HepG2 (cell line): ENCODE results near the gene ZNF212. TPM values are rescaled to one million over a fixed set of nuclear protein-coding genes. Genes with fewer than 3 reads are reported as not detected.

Experiments used
- ATAC-seq: fragments of 200-7000 bp; cut with Tn5 transposase; 3 replicates; pipeline ENCODE4 v1.9.1; 2020; ENCODE audit warnings: mild to moderate bottlenecking, moderate library complexity
- BruUV-seq: library from RNA; stranded (reverse); fragments of 400-500 nt; replicated peaks from 2 replicates; lab custom pipeline; 2021; lab: Mats Ljungman, UMichigan
- CTCF ChIA-PET: fragments of 300-600 bp; formaldehyde crosslinking; extraction: SDS; loops from one replicate; lab custom pipeline; 2021; ENCODE audit warnings: low total read pairs, inconsistent platforms, low intra/inter-chr PET ratio; lab: Yijun Ruan, JAX
- POLR2A ChIA-PET: fragments of 350-600 bp; sonication (Branson Sonifier 250); formaldehyde crosslinking; loops from one replicate; lab custom pipeline; 2020; ENCODE audit warnings: antibody characterized with exemption, inconsistent platforms; lab: Yijun Ruan, JAX
- DNase-seq: peaks from one replicate; pipeline ENCODE4 v3.0.0-alpha.2; 2015; ENCODE audit warnings: low spot score
- FAIRE-seq: peaks from 3 replicates; lab custom pipeline; 2011; peaks lifted over from hg19 to GRCh38; lab: Jason Lieb, UNC
- H2AFZ ChIP-seq: one replicate; pipeline ENCODE4 v1.6.1; 2011; ENCODE audit warnings: low read length, inconsistent platforms
- H3K27ac ChIP-seq: fragments of 300-600 bp; 3 replicates; pipeline ENCODE4 v1.8.0; 2011; ENCODE audit warnings: mixed run types, mild to moderate bottlenecking, mixed read lengths, low read length, inconsistent platforms; ENCODE audit not compliant: insufficient read depth; ENCODE audit errors: extremely low read length
- H3K27me3 ChIP-seq, 2 experiments: fragments of 200-600 bp in 1 of 2; 2 replicates in 1 of 2; 3 replicates in 1 of 2; pipeline versions ENCODE4 v1.6.0 to v1.8.0; 2011; ENCODE audit warnings: low read length in 2 of 2, mild to moderate bottlenecking in 2 of 2, moderate library complexity in 2 of 2, inconsistent platforms in 1 of 2; ENCODE audit not compliant: insufficient read depth in 2 of 2, control insufficient read depth in 1 of 2
- H3K36me3 ChIP-seq, 2 experiments: fragments of 200-600 bp in 1 of 2; replicated peaks in 1 of 2; 2 replicates in 1 of 2; 3 replicates in 1 of 2; pipeline versions ENCODE4 v1.5.1 to v1.8.0; 2011; ENCODE audit warnings: low read length in 2 of 2, inconsistent platforms in 1 of 2; ENCODE audit not compliant: insufficient read depth in 2 of 2, control insufficient read depth in 1 of 2
- H3K4me1 ChIP-seq: 2 replicates; pipeline ENCODE4 v1.5.1; 2012; ENCODE audit warnings: low read length, inconsistent platforms; ENCODE audit not compliant: insufficient read depth
- H3K4me2 ChIP-seq: 2 replicates; pipeline ENCODE4 v1.6.0; 2011; ENCODE audit warnings: low read depth, low read length, inconsistent platforms
- H3K4me3 ChIP-seq, 3 experiments: fragments of 200-600 bp in 1 of 3; sonication (generic), shearing (Covaris generic) in 1 of 3; replicated peaks in 1 of 3; 2 replicates each; pipeline ENCODE4 v1.5.1; 2011 to 2016; ENCODE audit warnings: low read length in 3 of 3, inconsistent platforms in 2 of 3, low read depth in 2 of 3, mild to moderate bottlenecking in 2 of 3, control low read depth in 1 of 3, mixed read lengths in 1 of 3; ENCODE audit not compliant: insufficient read depth in 1 of 3
- H3K79me2 ChIP-seq: one replicate; pipeline ENCODE4 v1.6.1; 2011; ENCODE audit warnings: low read length, inconsistent platforms; ENCODE audit not compliant: insufficient read depth
- H3K9ac ChIP-seq: 2 replicates; pipeline ENCODE4 v1.6.0; 2011; ENCODE audit warnings: mild to moderate bottlenecking, low read depth, low read length, inconsistent platforms; ENCODE audit not compliant: insufficient read depth
- H3K9me3 ChIP-seq: 2 replicates; pipeline ENCODE4 v1.5.1; 2012; ENCODE audit warnings: mild to moderate bottlenecking, low read length
- H4K20me1 ChIP-seq: 2 replicates; pipeline ENCODE4 v1.6.0; 2011; ENCODE audit warnings: inconsistent platforms, mild to moderate bottlenecking, low read length, moderate library complexity; ENCODE audit not compliant: insufficient read depth
- ARID2 ChIP-seq: sonication (generic); formaldehyde crosslinking; IDR thresholded peaks from 2 replicates; pipeline ENCODE4 v1.8.1; 2022; ENCODE audit warnings: mild to moderate bottlenecking, missing genetic modification reagents, borderline replicate concordance
- ATM ChIP-seq: fragments of 450-650 bp; IDR thresholded peaks from 2 replicates; pipeline ENCODE4 v1.7.1; 2017; ENCODE audit warnings: mild to moderate bottlenecking, borderline replicate concordance
- CHD4 ChIP-seq: fragments of 200-600 bp; sonication (generic); IDR thresholded peaks from 2 replicates; pipeline ENCODE4 v1.7.0; 2017; ENCODE audit warnings: mild to moderate bottlenecking, low read length, borderline replicate concordance
- KLF9 ChIP-seq: IDR thresholded peaks from 2 replicates; pipeline ENCODE4 v1.6.1; 2016; ENCODE audit warnings: low read depth
- PAF1 ChIP-seq: IDR thresholded peaks from 2 replicates; pipeline ENCODE4 v1.6.1; 2016; ENCODE audit warnings: missing genetic modification reagents, missing compliant biosample characterization
- PRDM4 ChIP-seq: sonication (generic); formaldehyde crosslinking; IDR thresholded peaks from 2 replicates; pipeline ENCODE4 v1.9.0; 2021; ENCODE audit warnings: missing genetic modification reagents, borderline replicate concordance
- RARA ChIP-seq: IDR thresholded peaks from 2 replicates; pipeline ENCODE4 v1.6.1; 2016; ENCODE audit warnings: missing genetic modification reagents, missing compliant biosample characterization
- RBFOX2 ChIP-seq: fragments of 200-400 bp; formaldehyde crosslinking; IDR thresholded peaks from 2 replicates; pipeline ENCODE4 v1.6.1; 2017; ENCODE audit warnings: low read depth, mild to moderate bottlenecking, low read length
- RELA ChIP-seq: sonication (generic); formaldehyde crosslinking; IDR thresholded peaks from 2 replicates; pipeline ENCODE4 v1.4.0; 2020; ENCODE audit warnings: missing genetic modification reagents
- RNF2 ChIP-seq: fragments of 450-650 bp; conservative IDR thresholded peaks from 2 replicates; pipeline ENCODE4 v1.6.1; 2016; ENCODE audit warnings: low read depth
- TAF1 ChIP-seq: sonication (generic); formaldehyde crosslinking; IDR thresholded peaks from 2 replicates; pipeline ENCODE4 v1.4.0; 2020; ENCODE audit warnings: missing genetic modification reagents
- TEAD2 ChIP-seq: sonication (generic); formaldehyde crosslinking; IDR thresholded peaks from 2 replicates; pipeline ENCODE4 v1.9.0; 2021; ENCODE audit warnings: missing genetic modification reagents
- THYN1 ChIP-seq: sonication (generic); formaldehyde crosslinking; IDR thresholded peaks from 2 replicates; pipeline ENCODE4 v1.8.1; 2023; ENCODE audit warnings: low read depth, mild to moderate bottlenecking, moderate library complexity, missing genetic modification reagents, borderline replicate concordance
- ZNF18 ChIP-seq: sonication (generic); formaldehyde crosslinking; IDR thresholded peaks from 2 replicates; pipeline ENCODE4 v1.8.0; 2022; ENCODE audit warnings: mild to moderate bottlenecking, missing genetic modification reagents; ENCODE audit not compliant: insufficient replicate concordance
- ZNF224 ChIP-seq: sonication (generic); formaldehyde crosslinking; IDR thresholded peaks from 2 replicates; pipeline ENCODE4 v1.5.0; 2020; ENCODE audit warnings: mild to moderate bottlenecking, missing genetic modification reagents
- ZNF326 ChIP-seq: sonication (generic); formaldehyde crosslinking; IDR thresholded peaks from 2 replicates; pipeline ENCODE4 v1.4.0; 2020; ENCODE audit warnings: missing genetic modification reagents, borderline replicate concordance
- ZNF354B ChIP-seq: sonication (generic); formaldehyde crosslinking; IDR thresholded peaks from 2 replicates; pipeline ENCODE4 v1.8.0; 2022; ENCODE audit warnings: mild to moderate bottlenecking, missing genetic modification reagents
- ZNF580 ChIP-seq: IDR thresholded peaks from 2 replicates; pipeline ENCODE4 v1.6.1; 2016; ENCODE audit warnings: low read depth, borderline replicate concordance
- ZNF879 ChIP-seq: sonication (generic); formaldehyde crosslinking; IDR thresholded peaks from 2 replicates; pipeline ENCODE4 v1.8.1; 2023; ENCODE audit warnings: missing genetic modification reagents
- WGBS: methylation state at CpG from one replicate; pipeline ENCODE4 v1.1.6; 2017; ENCODE audit warnings: low lambda C conversion rate; 5-methylcytosine and 5-hydroxymethylcytosine counted together
- in situ Hi-C: cut with HindIII; loops from 2 replicates; pipeline ENCODE4 v1.10.0; 2017; ENCODE audit warnings: low pct_unique_long_range_greater_than_20kb; ENCODE audit not compliant: extremely low pct_ligation_motif_present
- intact Hi-C: fragments of 100-400 bp; cut with micrococcal nuclease; formaldehyde crosslinking; loops from one replicate; pipeline ENCODE4 v1.10.0; 2022; ENCODE audit not compliant: unreplicated experiment
- polyA plus RNA-seq, 8 experiments: library from polyadenylated mRNA; depleted of rRNA in 3 of 8; stranded (reverse) in 7 of 8; unstranded in 1 of 8; fragments of >200 nt; fragmentation: Illumina TruSeq in 4 of 8; extraction: Trizol in 4 of 8; gene quantifications; 2 replicates each; pipeline versions ENCODE4 v1.2.1 to v1.2.3, GENCODE V29; 2011 to 2016; ENCODE audit warnings: low read depth in 4 of 8, missing spikeins in 1 of 8, mixed read lengths in 1 of 8; ENCODE audit not compliant: insufficient read depth in 1 of 8
- total RNA-seq, 5 experiments: library from RNA; depleted of rRNA; stranded (reverse); fragments of >200 nt; fragmentation: Illumina TruSeq; extraction: Trizol; gene quantifications; 2 replicates each; pipeline ENCODE4 v1.2.3, GENCODE V29; 2016; ENCODE audit warnings: low read depth in 1 of 5

ZNF212 gene
- total and polyA plus RNA-seq, 2 of the 13 experiments (the other 11 are each of a cell fraction or from before 2014, with no cell fraction given) = 2.6 to 3.8 TPM

GRCh38 chr7:149223176-149223575 is 16.3 kb upstream of the ZNF212 start (continued):
- TF ChIP-seq RNF2 (no peak), RARA (no peak)

GRCh38 chr7:149223761-149224160 is 15.7 kb upstream of the ZNF212 start:
- Histone ChIP-seq H3K9me3 (no peaks in the 10 kb centered on the region), H3K4me2 (no peak overlapping the region), H3K4me1 (peaks cover 9% of the 10 kb centered on the region), H3K27me3 (no peaks in the 10 kb centered on the region), H3K9ac (no peak overlapping the region), H3K79me2 (no peaks in the 10 kb centered on the region), H3K27ac (no peak overlapping the region), H2AFZ (no peak overlapping the region), H4K20me1 (no peaks in the 10 kb centered on the region), H3K4me3 (no peak overlapping the region), H3K36me3 (peaks cover 9 to 46% of the 10 kb centered on the region in 2 experiments; a peak in 4 of 5 replicates)
- ChIA-PET CTCF (no interaction called here), POLR2A (no interaction called here)
- intact Hi-C loops (no loop called here), in situ Hi-C loops (no loop called here)
- DNase-seq (no peak), FAIRE-seq (no peak), ATAC-seq (no peak)
- TF ChIP-seq PRDM4 (CRISPR knock-in tag) (no peak), ZNF326 (no peak), TAF1 (CRISPR knock-in tag) (no peak), TEAD2 (CRISPR knock-in tag) (no peak), ZNF18 (CRISPR knock-in tag) (no peak), ZNF580 (CRISPR knock-in tag) (no peak), KLF9 (no peak), ARID2 (CRISPR knock-in tag) (no peak), RBFOX2 (no peak), ZNF224 (CRISPR knock-in tag) (no peak), THYN1 (CRISPR knock-in tag) (no peak), ZNF879 (CRISPR knock-in tag) (no peak), ZNF354B (CRISPR knock-in tag) (no peak), PAF1 (CRISPR knock-in tag) (no peak), RELA (CRISPR knock-in tag) (no peak), CHD4 (no peak), ATM (no peak)
- over 99% methylated on average over 28 of the region's 39 CpGs for WGBS
- no TSS peak for BruUV-seq
